Hepatocyte (in vitro differentiated cells): ENCODE results near the gene SRGN. TPM values are rescaled to one million over a fixed set of nuclear protein-coding genes. Genes with fewer than 3 reads are reported as not detected.

Experiments
- DNase-seq: peaks from one replicate; pipeline ENCODE4 v3.0.0-alpha.2; 2016; ENCODE audit warnings: low spot score
- H2AFZ ChIP-seq: fragments of 200-600 bp; sonication (generic); 2 replicates; pipeline ENCODE4 v1.6.0; 2016; ENCODE audit warnings: antibody characterized with exemption, mild to moderate bottlenecking
- H3K27ac ChIP-seq: fragments of 200-600 bp; sonication (generic); 2 replicates; pipeline ENCODE4 v1.5.1; 2016; ENCODE audit warnings: mild to moderate bottlenecking
- H3K27me3 ChIP-seq: fragments of 200-600 bp; sonication (generic); 2 replicates; pipeline ENCODE4 v1.6.1; 2016
- H3K36me3 ChIP-seq: fragments of 200-600 bp; sonication (generic); replicated peaks from 2 replicates; pipeline ENCODE4 v1.5.1; 2016; ENCODE audit warnings: low read depth; ENCODE audit not compliant: insufficient read depth
- H3K4me1 ChIP-seq: fragments of 200-600 bp; sonication (generic); 2 replicates; pipeline ENCODE4 v1.5.1; 2016; ENCODE audit warnings: mild to moderate bottlenecking, moderate library complexity; ENCODE audit not compliant: insufficient read depth
- H3K4me2 ChIP-seq: fragments of 200-600 bp; sonication (generic); 2 replicates; pipeline ENCODE4 v1.6.0; 2016
- H3K4me3 ChIP-seq: fragments of 200-600 bp; sonication (generic); 2 replicates; pipeline ENCODE4 v1.5.1; 2016; ENCODE audit warnings: mild to moderate bottlenecking
- H3K79me2 ChIP-seq: fragments of 200-600 bp; sonication (generic); 2 replicates; pipeline ENCODE4 v1.6.0; 2017; ENCODE audit warnings: mild to moderate bottlenecking
- H3K9me2 ChIP-seq: fragments of 200-600 bp; sonication (generic); replicated peaks from 2 replicates; pipeline ENCODE4 v1.6.0; 2017; ENCODE audit warnings: mild to moderate bottlenecking; ENCODE audit not compliant: insufficient read depth
- H3K9me3 ChIP-seq: fragments of 200-600 bp; sonication (generic); 2 replicates; pipeline ENCODE4 v1.5.1; 2016; ENCODE audit warnings: low read depth, mild to moderate bottlenecking
- H4K20me1 ChIP-seq: fragments of 200-600 bp; sonication (generic); 2 replicates; pipeline ENCODE4 v1.6.0; 2016; ENCODE audit warnings: mild to moderate bottlenecking; ENCODE audit not compliant: insufficient read depth, poor library complexity, severe bottlenecking
- EZH2 ChIP-seq: fragments of 200-600 bp; sonication (generic); IDR thresholded peaks from 2 replicates; pipeline ENCODE4 v1.6.1; 2016; ENCODE audit warnings: antibody characterized with exemption, mild to moderate bottlenecking, borderline replicate concordance
- EZH2phosphoT487 ChIP-seq: fragments of 200-600 bp; sonication (generic); IDR thresholded peaks from one replicate; pipeline ENCODE4 v1.6.1; 2018; ENCODE audit warnings: antibody characterized with exemption, mild to moderate bottlenecking, low read depth, moderate library complexity; ENCODE audit not compliant: unreplicated experiment, severe bottlenecking
- WGBS: methylation state at CpG from one replicate; pipeline ENCODE4 v1.1.6; 2016; ENCODE audit warnings: low lambda C conversion rate; ENCODE audit errors: missing lambda C conversion rate; 5-methylcytosine and 5-hydroxymethylcytosine counted together
- polyA plus RNA-seq: library from polyadenylated mRNA; unstranded; fragments of >200 nt; fragmentation: Nextera tagmentation; extraction: Ambion mirVana; gene quantifications from 2 replicates; pipeline ENCODE4 v1.2.1, GENCODE V29; 2016
- total RNA-seq: library from RNA; depleted of rRNA; stranded (reverse); fragments of >200 nt; gene quantifications from 2 replicates; pipeline ENCODE4 v1.2.3, GENCODE V29; 2014
- TF ChIP-seq, protein P1 (sequence below): fragments of 200-600 bp; sonication (generic); IDR thresholded peaks from 2 replicates; pipeline ENCODE4 v1.5.1; 2016; ENCODE audit warnings: antibody characterized with exemption, mild to moderate bottlenecking; ENCODE audit not compliant: poor library complexity

The SRGN gene
- total and polyA plus RNA-seq, 2 experiments from 2014 or later = 0.36 to 2.5 TPM

DNA sequence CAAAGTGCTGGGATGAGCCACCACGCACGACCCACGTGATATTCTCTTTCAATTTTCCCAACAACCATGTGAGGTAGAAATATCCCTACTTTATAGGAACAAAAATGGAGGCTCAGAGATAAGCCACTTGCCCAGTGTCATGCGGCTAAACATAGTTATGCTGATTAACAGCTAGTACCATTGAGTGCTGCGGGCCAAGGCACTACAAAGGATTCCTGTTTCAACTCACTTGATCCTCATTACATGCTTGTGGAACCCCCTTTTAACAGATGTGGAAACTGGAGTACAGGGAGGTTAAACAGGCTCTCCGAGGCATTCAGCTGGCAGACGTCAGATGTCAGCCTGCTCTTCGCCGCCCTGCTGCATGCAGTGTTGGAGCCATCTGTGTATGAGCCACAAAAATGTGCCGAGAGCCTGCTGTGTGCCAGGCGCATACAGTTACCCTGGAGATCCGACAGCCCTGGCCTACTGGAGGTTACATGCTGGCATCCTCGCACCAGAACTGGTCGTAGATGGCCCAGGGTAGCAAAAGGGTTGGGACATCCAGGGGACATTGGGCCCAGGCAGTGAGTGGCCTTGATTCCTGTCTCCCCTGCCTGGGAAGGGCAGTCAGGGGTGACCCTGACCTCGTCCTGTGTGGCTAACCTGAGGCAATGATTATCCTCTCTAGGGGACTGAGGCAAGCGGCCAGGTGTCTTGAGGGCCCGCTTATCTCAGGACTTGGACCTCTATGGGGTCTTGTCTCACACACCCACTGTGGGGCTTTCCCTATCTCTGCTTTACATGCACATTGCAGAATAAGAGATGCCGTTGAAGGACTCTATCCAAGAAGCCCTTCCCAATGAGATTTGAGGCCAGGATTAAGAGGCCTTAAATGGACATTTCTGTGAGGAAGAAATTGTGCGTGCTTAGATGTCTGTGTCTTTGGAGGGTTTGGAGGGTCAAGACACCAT, 18.5 kb upstream of the SRGN start:
- H2AFZ ChIP-seq = no peak overlapping the region
- 77% methylated on average over 19 of the region's 19 CpGs for WGBS
- TF ChIP-seq EZH2phosphoT487 = no peak
- TF ChIP-seq EZH2 = no peak
- TF ChIP-seq, protein P1, sequence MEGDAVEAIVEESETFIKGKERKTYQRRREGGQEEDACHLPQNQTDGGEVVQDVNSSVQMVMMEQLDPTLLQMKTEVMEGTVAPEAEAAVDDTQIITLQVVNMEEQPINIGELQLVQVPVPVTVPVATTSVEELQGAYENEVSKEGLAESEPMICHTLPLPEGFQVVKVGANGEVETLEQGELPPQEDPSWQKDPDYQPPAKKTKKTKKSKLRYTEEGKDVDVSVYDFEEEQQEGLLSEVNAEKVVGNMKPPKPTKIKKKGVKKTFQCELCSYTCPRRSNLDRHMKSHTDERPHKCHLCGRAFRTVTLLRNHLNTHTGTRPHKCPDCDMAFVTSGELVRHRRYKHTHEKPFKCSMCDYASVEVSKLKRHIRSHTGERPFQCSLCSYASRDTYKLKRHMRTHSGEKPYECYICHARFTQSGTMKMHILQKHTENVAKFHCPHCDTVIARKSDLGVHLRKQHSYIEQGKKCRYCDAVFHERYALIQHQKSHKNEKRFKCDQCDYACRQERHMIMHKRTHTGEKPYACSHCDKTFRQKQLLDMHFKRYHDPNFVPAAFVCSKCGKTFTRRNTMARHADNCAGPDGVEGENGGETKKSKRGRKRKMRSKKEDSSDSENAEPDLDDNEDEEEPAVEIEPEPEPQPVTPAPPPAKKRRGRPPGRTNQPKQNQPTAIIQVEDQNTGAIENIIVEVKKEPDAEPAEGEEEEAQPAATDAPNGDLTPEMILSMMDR = no peak

DNA sequence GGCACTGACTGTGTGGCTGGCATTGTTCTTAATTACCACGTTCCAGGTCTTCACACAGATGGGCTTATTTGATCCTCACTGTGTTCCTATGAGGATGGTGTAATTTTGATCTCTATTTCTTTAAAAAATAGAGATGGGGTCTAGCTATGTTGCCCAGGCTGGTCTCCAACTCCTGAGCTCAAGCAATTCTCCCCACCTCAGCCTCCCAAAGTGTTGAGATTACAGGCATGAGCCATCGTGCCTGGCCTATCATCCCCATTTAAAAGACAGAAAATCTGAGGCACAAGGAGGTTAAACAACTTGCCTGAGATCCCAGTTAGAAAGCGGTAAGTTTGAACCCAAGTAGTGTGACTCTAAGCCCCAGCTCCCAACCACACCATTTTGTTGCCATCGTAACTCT, 17.0 kb upstream of the SRGN start:
- H3K4me1 ChIP-seq = no peaks in the 10 kb centered on the region
- no peaks in the 10 kb centered on the region for H3K9me3 ChIP-seq
- H3K4me2 ChIP-seq = no peak overlapping the region
- H4K20me1 ChIP-seq = no peaks in the 10 kb centered on the region
- no peak for DNase-seq
- H3K4me3 ChIP-seq = no peak overlapping the region
- H2AFZ ChIP-seq = no peak overlapping the region
- H3K27ac ChIP-seq = no peak overlapping the region
- H3K27me3 ChIP-seq = no peaks in the 10 kb centered on the region
- WGBS = 96% methylated on average over 4 of the region's 4 CpGs
- no peaks in the 10 kb centered on the region for H3K9me2 ChIP-seq
- no peak for TF ChIP-seq EZH2
- no peak for TF ChIP-seq EZH2phosphoT487
- TF ChIP-seq, protein P1 = no peak
- H3K79me2 ChIP-seq = no peaks in the 10 kb centered on the region
- H3K36me3 ChIP-seq = no peaks in the 10 kb centered on the region

More for the DNA sequence above, 18.5 kb upstream of the SRGN start:
- Histone ChIP-seq H3K4me1 (no peaks in the 10 kb centered on the region), H3K36me3 (no peaks in the 10 kb centered on the region), H3K27ac (peak overlapping the region; percentile 27), H3K9me3 (no peaks in the 10 kb centered on the region), H3K27me3 (no peaks in the 10 kb centered on the region), H4K20me1 (no peaks in the 10 kb centered on the region), H3K4me2 (no peak overlapping the region), H3K4me3 (no peak overlapping the region), H3K79me2 (no peaks in the 10 kb centered on the region), H3K9me2 (no peaks in the 10 kb centered on the region)
- DNase-seq = no peak

DNA sequence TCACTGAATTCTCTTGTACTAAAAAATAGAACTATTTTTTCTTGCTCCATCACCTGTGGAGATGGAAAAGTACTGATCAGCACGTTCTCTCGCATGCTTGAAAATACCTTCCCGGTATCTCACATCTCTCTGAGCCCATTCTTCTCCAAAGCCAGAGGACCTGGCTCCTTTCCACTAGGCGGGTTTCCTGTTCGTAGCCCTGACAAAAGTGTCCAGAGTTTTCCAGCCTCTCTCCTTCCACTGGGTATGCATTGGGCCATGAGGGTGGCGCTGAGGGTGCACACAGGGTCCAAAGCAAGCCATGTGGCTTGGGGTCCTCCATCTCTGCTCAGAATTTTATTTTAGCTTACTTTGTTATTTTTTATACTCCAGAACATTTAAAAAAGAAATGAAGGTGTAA, 16.3 kb upstream of the SRGN start:
- H3K4me1 ChIP-seq = no peaks in the 10 kb centered on the region
- H3K27me3 ChIP-seq = no peaks in the 10 kb centered on the region
- H3K27ac ChIP-seq = no peak overlapping the region
- no peak overlapping the region for H3K4me3 ChIP-seq
- no peak overlapping the region for H2AFZ ChIP-seq
- WGBS = 90% methylated on average over 6 of the region's 6 CpGs
- no peak overlapping the region for H3K4me2 ChIP-seq
- no peaks in the 10 kb centered on the region for H3K36me3 ChIP-seq
- H3K9me3 ChIP-seq = no peaks in the 10 kb centered on the region
- no peak for DNase-seq
- H4K20me1 ChIP-seq = no peaks in the 10 kb centered on the region
- TF ChIP-seq, protein P1 = no peak
- TF ChIP-seq EZH2 (no peak), EZH2phosphoT487 (no peak)
- H3K9me2 ChIP-seq = no peaks in the 10 kb centered on the region
- H3K79me2 ChIP-seq = no peaks in the 10 kb centered on the region
